Measurements from ENCODE around the gene RRAS.

- peak in 2 of 6 experiments; percentile 2 to 50 for TF ChIP-seq CTCF (IDR thresholded peaks at IDR 0.05)
- TF ChIP-seq POLR2A (IDR thresholded peaks at IDR 0.05) = peak in 3 of 4 donors; percentile 54 to 85 (median 68)
Measured at GRCh38 chr19:49665351-49666119, 25.6 kb upstream of the RRAS start, which contains the start of the genes BCL2L12 and IRF3.

Measured in esophagus squamous epithelium (tissue), 4 donors.